Kidney capillary endothelial cell (primary cell): ENCODE measurements around the gene NAPA.

Experiments used
- DNase-seq: peaks from one replicate; pipeline ENCODE4 v3.0.0-alpha.2; 2018; ENCODE audit warnings: low spot score

The NAPA gene

DNA sequence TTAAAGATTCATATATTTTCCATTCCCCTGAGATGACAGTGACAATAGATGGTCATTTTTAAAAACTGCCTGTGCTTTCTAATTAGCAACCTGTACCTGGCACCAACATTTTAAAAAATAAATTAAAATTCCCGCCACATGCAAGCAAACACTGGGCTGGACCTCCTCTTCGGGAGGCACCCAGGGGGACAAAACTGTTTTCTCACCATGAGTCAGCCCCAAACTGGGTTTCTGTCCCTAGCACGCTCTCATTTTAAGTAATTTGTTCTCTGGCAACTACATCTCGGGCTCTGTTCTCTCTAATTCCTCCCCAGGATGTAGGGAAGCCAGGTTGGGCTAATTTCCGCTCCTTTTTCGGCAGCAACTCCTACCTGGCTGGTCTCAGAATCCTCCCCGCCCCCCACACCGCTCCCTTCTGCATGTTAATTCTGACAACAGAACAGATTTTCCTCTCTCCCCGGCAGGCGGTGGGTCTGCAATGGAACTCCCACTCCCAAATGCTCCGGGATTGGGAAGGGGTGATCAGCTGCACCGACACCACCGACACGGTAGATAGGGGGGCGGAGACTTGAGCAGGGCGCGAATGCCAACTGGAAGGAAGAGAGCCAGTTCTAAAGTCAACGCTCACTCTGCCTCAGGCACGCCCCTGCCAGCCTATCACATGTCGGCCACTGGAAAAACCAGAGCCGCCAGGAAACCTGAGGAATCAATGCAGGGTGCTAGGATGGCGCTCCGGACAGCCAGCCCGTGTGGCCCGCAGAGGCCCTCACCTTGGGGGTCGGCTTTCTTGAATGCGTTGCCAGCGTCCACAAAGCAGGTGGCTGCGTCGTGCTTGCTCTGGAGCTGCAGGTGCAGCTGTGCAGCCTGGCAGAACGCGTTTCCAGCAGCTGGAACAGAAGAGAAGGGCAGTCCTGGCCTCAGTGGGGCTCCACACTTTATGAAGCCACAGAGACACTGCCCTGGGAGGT is 14.7 kb downstream of the NAPA start:
- DNase-seq: no peak

GRCh38 chr19:47499371-47499770 is 15.5 kb downstream of the NAPA start:
- no peak for DNase-seq

DNA sequence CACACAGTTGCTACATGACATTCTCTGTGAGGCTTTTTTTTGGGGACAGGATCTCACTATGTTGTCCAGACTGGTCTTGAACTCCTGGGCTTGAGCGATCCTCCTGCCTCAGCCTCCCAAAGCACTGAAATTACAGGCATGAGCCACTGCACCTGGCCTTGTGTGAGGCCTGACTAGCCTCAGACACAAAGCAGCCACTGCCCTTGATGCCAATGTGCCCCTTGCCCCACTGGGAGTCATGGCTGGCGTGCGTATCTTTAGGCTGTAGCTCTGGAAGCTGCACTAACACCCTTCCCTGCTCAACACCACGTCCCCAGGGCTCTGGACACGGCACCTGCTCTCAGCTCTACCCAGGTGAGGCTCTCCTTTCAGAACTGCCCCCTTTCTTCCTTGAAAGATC is 16.3 kb downstream of the NAPA start:
- no peak for DNase-seq

DNA sequence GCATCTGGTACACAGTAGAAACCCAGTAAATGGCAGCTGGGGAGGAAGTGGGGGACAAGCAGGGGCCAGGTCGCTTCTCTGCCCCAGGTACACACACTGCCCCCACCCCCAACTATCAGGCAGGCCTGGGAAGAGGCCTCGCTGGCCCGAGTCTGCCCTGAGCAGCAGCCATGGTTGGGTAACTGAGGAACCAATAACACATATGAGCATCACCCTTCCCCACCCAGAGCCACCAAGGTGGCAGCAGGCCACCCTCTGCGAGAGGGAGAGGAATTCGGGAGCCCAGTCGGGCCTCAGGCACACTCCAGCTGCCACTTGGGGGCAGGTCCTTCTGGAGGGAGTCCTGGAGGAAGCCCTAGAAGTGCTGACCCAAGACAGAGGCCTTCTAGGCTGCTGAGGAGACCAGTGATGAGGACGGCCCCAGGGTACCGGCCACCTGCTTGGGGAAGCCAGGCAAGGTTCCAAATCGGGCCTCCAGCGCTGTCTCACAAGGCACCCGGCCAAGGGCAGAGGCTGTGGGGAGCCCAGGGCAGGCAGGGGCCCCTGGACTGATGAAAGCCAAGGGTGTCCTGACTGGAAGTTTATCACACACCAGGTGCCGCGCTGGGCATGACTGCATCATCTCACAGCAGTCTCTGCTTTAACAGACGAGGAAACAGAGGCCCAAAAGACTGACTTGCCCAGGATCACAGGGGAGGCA is 16.9 kb downstream of the NAPA start:
- DNase-seq: no peak

DNA sequence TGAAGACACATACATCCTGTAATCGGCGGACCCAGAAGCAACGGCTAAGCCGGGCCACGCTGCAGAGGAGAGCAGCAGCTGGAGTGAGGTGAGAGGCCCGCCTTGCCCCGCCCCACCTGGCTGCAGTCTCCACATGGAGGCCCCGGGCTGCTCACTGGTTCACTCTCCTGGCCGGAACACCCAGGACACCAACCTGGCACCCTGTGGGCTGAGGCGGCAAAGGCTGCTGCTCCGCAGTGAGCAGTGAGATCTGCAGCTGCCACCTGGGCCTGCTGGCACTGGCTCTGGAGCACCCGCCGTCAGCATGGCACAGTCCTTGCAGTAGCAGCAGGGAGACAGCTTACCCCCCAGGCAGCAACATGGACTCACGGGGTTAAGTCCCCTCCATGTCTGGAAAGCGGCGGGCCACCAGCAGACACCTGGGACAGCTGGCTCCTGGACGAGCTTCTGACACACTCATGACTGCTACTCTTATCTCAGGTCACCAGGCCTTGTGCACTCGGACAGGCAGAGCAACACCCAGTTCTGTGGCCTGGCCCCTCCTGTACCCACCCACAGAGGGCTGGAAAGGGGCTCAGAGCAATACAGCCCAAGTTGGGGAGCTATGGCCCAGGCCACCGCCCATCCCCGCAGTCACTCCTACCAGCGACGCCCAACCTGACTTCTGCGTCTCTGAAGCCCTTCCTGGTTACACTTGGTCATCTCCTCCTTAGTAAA is 17.7 kb downstream of the NAPA start:
- DNase-seq: no peak

GRCh38 chr19:47495478-47496372 is 19.1 kb downstream of the NAPA start:
- DNase-seq: no peak

DNA sequence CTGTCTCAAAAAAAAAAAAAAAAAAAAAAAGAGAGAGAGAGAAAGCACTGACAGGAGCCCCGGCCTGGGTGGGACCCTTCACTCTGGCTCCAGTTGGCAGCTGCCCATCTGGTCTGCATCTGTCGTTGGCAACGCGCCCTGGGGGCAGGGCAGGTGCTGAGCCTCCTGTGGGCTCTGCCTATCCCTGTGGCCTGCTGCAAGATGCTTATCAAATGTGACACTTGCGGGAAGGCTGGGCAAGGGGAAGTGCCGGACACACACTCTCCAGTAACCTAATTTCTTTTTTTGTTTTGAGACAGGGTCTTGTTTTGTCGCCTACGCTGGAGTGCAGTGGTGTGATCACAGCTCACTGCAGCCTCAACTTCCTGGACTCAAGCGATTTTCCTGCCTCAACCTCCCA is 20.1 kb downstream of the NAPA start:
- DNase-seq: no peak

- no peak for DNase-seq
Observed at GRCh38 chr19:47494211-47494547, 20.7 kb downstream of the NAPA start.

DNA sequence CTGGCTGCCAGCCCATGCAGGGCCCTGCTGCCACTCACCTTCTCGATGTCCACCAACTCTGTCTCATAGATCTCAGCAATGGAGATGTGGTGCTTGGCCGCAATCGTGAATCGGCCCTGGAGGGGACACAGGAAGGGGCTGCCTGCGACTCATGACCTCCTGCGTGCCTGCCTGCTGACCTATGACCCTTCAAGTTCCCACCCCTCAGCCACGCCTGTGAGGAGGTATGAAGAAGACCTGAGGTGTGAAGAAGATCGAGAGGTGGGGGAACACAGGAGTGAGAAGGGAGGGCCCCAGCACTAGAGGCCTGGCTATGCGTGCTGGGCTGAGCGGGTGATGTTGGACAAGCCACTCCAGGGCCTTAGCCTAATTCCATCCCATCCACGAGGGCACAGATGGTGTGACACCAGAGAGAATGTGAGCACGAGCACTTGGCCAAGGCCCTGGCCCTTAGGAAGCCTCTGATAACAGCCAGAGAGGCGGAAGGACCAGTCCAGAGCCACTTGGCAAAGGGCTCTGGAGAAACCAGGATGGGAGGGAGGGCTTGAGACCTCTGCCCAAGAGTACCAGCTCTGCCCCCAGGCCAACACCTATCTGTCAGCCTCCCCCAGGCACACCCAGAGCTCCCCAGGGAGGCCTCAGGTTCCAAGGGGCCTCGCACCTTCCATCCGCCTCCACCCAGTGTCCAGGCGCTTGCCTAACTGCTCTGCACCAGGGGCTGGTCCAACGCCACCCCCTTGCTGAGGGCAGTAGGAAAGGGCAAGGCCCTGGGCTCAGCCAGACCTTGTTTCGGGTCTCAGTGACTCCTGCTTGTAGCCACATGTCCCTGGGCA is 21.3 kb downstream of the NAPA start:
- no peak for DNase-seq

- DNase-seq: no peak
Observed at GRCh38 chr19:47492571-47493377, 22.1 kb downstream of the NAPA start.

DNA sequence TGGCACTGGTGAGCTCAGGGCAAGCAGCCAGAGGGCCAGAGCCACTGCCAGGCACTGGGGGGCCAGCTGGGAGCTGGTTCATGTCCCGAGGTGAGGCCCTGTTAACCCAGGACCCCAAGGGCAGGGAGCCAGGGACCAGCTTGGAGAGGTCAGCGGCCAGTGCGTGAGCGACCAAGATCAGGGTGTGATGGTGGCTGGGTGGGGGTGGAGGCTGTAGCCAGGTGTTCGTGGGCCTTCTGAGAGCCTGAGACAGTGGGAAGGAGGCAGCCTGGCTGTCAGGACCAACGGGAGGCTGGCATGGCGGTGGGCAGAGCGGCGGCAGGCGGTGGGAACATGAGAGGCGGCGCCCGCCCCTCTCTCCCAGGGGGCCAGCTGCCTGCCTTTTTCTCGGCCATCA is 22.7 kb downstream of the NAPA start:
- no peak for DNase-seq

- DNase-seq: no peak
Observed at GRCh38 chr19:47491358-47492136, 23.3 kb downstream of the NAPA start.

DNA sequence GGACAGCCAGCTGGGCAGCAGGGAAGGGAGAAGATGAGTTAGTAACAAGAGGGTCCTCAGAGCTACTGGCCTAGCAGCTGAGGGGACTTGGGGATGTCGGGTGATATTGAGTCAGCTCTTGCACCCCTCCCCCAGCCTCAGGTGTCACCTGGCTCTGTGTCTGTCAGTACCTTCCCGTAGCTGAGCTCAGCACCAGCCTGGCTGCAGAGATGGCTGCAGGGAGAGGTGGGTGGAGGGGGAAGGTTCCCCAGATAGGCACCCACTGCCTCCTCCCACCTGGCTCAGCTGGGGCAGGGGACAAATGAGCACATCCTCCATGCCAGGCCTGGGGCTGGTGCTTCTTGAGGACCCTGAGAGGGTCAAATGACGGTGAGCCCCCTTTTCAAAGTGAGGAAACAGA is 24.0 kb downstream of the NAPA start:
- no peak for DNase-seq

DNA sequence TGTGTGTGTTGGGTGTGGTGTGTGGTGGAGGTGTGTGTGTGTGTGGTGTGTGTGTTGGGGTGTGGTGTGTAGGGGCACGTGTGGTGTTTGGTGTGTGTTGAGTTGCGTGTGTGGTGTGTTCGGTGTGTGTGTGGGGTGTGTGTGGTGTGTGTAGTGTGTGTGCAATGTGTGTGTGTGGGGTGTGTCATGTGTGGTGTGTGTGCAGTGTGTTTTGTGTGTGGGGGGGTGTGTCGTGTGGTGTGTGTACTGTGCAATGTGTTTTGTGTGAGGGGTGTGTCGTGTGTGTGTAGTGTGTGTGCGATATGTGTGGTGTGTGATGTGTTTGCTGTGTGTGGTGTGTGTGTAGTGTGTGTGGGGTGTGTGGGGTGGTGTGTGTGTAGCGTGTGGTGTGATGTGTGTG is 24.8 kb downstream of the NAPA start:
- no peak for DNase-seq

DNA sequence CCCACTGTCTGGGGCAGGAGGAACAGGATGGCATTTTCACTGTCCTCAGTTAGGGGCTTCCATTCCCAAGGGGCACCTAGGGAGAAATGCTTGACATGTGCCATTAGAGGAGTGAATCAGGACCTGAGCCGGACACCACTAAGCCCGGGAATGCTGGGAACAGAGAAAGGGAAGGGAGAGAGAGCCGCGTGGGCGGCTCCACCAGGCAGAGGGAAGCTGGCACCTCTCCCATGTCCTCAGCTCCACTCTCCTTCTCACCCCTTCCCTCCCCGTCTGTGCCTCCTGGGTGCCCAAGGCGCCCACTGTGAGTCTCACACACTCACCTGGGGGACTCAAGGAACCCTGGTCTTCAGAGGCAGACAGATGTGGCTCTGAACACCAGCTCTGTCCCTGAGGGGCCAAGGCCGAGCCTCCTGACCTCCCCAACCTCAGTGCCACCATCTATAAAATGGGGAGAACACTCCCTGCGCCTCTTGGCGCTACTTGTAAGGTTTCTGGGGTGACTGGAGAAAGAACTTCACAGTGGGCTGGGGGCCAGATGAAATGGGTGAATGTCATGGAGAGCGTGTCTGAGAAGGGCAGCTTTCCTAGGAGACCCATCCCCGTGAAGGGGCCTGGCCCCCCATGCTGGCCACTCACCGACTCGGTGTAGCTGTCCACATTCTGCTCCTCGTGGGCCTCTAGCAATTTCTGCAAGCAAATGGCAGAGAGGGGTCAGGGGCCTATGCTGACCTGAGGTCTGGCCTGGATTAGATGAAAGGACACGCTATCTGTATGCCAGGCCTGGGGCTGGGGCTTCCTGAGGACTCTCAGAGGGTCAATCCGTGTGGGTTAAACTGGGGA is 25.6 kb downstream of the NAPA start:
- DNase-seq: no peak

- no peak for DNase-seq
Observed at GRCh38 chr19:47487551-47488515, 27.0 kb downstream of the NAPA start.

DNA sequence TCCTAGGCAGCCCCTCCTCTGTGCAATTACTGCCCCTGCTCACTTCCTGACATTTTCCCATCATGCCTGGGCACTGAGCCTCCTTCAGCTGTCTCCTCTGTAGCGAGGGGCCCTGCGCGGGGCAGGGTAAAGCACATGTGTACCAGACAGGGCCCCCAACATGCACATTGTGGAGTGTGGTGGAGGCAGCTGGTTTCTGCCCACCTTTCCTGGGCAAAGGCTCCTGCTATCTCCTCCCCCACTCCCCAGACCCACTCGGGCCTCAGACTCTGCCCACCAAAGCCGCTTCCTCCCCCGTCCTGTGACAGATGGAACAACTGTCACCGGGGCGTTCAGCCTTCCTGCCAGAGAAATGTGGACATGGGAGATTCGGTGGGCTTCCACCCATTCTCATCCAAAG is 28.0 kb downstream of the NAPA start:
- DNase-seq: no peak
